HG03045 (cell line): ENCODE data around the gene HEXB.
"Not testable (repeated sequence)": the region's sequence is repeated elsewhere in the genome, so short reads cannot be mapped to it uniquely, and the experiment has no call there.

ENCODE experiments used
- ATAC-seq: cut with Tn5 transposase; IDR thresholded peaks from one replicate; pipeline ENCODE4 v1.9.1; 2021; ENCODE audit warnings: mild to moderate bottlenecking, moderate library complexity; ENCODE audit not compliant: unreplicated experiment

Gene HEXB

DNA sequence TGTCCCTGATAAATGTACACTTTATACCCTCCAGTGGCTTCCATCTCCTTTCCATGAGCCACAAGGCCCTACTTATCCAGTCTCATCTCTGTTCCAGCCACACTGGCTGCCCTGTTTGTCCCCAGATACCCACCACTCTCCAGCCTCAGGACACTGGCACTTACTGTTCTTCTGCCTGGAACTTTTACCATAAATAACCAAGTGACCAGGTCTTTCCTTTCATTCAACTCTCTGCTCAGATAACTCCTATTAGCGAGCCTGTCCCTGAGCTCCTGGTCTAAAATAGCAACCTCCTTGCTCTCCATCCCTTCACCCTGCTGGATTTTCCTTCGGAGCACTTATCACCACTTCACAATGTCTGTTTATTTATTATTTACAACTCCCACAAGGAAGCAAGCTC is 27.9 kb upstream of the HEXB start:
- no peak for ATAC-seq

DNA sequence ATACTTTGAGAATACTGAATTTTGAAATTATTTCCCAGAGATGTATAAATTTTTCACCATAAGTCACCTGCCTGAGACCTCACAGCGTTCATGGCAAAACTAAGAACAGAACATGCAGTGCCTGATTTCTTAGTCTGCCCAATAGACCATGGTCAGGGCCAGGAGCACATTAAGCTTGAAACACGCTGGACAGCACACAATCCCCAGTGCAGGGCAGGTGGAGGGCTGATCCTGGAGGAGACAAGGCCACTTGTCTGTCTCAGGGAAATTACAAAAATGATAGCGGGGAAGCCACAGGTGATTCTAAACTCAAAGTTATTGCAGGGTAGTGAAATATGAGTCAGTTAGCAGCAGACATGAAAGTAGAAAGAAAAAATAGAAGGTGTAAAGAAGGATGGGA is 25.9 kb upstream of the HEXB start:
- ATAC-seq = no peak

- no peak for ATAC-seq
Measured at GRCh38 chr5:74660140-74660539, 24.9 kb upstream of the HEXB start.

GRCh38 chr5:74660873-74661272 is 24.2 kb upstream of the HEXB start:
- ATAC-seq = no peak

- ATAC-seq = no peak
Measured at GRCh38 chr5:74664551-74664950, 20.5 kb upstream of the HEXB start.

DNA sequence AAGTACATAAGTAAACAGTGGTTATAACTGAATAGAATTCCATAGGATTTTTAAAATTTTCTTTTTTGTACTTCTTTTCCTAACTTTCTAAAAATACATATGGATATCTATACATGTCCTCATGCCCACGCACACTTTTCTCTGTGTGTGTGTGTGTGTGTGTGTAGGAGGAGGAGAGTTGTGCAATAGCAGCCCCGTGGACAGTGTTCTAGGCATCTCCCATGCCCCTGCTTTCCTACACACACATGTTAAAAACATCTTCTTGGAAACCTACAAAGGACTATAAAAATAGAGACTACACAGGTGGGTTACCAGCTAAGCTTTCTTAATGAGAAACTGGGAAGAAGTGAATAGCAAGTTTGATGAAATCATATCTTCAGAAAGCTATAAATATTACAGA is 19.8 kb upstream of the HEXB start:
- no peak for ATAC-seq

- no peak for ATAC-seq
Measured at GRCh38 chr5:74665816-74666215, 19.2 kb upstream of the HEXB start.

DNA sequence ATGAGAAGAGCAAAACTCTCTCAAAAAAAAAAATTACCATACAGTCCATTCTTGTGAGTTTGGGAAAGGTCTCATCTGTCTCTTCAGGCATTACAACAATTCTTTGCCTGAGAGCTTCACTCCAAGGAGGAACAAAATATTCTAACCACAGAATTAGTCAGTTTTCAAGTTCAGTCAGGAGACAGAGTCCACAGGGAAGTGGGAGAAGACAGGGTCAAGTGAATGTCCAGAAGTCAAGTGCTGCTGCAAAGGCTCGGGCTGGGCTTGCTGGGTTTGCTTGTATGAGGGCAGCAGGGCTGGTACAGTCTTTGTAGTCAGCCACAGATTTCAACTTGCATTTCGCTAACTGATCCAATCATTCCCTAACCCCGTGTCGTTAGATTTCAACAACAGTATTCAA is 17.6 kb upstream of the HEXB start:
- ATAC-seq = no peak

- ATAC-seq = no peak
Measured at GRCh38 chr5:74669821-74670220, 15.2 kb upstream of the HEXB start.

GRCh38 chr5:74670396-74671038 is 14.5 kb upstream of the HEXB start:
- no peak for ATAC-seq

- no peak for ATAC-seq
Measured at GRCh38 chr5:74672215-74672877, 12.7 kb upstream of the HEXB start.

DNA sequence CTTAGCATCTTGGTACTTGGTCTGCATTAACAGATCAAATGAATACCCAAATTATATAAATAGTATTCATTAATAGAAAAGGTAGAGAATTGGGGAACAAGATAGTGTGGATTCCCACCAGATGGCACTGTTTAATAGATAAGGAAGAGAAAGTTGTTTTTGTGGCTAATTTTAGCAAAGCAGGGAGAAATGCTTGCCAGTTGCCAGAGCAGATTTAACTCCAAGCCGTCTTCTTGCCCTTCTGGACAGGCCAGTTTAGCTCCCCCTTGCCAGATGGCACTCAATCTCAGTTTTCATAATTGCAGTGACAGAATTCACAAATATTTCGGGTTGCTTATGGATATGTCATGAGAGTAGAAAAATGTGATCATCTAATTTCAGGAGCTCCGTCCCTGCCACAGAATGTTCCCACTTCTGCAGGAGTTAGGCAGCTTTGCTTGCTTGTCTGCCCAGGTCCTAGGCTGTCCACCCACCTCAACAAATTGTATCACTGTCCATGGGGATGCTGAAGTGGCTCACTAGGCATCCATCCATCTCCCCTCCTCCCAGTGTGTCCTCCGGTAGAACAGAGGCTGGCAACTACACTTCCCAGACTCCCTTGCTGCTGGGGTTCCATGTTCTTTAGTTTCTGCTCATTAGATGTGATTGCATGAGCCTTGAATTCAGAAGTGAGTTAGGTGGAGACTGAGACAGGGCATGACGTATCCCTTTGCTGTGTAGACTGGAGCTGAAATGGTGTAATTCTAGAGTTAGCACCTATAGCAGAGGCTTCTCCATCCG is 11.8 kb upstream of the HEXB start:
- ATAC-seq = no peak

- ATAC-seq = not testable (repeated sequence)
Measured at GRCh38 chr5:74676466-74676865, 8.6 kb upstream of the HEXB start.

- ATAC-seq = not testable (repeated sequence)
Measured at GRCh38 chr5:74678123-74678522, 6.9 kb upstream of the HEXB start.

DNA sequence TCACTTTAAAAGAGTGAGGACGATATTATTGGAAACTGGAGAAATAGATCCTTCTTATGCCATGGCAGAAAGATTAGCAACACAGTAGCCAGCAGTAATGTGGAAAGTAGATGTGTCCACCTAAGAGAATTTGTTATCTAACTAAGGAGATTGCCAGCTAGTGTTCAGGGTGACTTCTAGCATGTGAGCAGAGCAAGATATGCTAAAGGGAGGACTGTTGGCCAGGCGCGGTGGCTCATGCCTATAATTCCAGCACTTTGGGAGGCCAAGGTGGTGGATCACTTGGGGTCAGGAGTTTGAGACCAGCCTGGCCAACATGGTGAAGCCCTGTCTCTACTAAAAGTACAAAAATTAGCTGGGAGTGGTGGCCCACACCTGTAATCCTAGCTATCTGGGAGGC is 5.7 kb upstream of the HEXB start:
- not testable (repeated sequence) for ATAC-seq

DNA sequence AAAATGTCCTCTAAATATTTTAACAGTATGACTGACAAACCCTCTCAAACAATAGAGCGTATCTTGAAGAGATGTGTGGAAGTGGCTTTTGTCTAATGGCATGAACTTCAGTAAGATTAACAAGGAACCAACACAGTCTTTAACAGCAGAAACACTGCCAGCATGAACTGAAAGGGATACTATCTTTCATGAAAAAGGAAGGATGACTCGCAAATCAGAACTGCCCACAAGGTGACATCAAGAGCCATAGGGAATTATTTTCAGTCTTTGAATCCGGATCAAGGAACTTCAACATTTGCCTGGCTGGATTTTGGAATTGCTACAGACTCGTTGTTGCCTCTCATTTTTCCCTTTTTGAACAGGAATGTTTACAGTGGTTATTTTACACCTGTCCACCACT is 5.1 kb upstream of the HEXB start:
- ATAC-seq = no peak

DNA sequence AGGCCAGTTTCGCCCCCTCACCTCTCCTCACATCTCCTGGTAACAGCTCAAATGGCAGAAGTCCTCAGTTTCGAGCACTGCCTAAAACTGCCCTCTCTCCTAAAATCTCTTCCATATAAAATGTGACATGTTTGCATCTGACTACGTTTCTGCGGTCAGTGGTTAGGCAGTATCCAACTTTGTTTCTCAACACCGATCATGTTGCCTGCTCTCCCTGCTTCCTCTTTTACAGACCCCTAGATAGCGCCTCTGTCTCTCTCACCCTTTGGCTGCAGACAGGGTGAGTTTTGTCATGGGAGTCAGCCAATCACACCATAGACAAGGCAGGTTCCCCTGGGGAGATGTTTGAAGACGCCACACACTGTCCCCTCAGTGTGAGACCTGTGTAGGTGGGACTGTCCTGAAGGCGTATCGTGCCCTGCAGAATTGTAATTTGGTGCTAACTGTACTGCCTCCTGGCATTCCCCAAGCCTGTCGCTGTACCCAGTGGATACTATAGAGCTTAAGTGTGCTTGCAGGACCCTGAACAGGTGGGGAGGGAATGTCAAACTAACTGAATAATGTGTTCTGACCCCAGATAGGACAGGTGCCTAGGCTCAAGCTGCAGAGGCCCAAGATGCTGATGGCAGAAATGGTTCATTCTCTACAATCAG is 1.1 kb downstream of the HEXB start:
- ATAC-seq = peak; percentile 43

- ATAC-seq = no peak
Measured at GRCh38 chr5:74686962-74687751, 2.1 kb downstream of the HEXB start.

DNA sequence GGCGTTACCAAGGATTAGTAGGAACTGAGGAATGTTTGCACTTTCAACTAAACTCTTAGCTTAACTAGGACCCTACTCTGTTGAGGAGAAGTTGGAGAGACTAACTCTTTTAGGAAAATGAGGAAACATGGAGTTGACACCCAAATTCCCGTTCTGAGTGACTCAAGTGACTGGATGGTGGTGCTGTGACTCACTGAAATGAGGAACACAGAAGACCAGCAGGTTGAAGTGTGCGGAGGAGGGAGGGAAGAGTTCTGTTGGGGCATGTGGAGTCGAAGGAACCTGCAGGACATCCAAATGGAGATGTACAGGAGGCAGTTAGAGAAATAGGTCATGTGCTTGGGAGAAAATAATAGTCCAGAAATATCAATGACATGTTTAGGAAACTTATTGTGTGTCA is 8.2 kb downstream of the HEXB start:
- no peak for ATAC-seq

DNA sequence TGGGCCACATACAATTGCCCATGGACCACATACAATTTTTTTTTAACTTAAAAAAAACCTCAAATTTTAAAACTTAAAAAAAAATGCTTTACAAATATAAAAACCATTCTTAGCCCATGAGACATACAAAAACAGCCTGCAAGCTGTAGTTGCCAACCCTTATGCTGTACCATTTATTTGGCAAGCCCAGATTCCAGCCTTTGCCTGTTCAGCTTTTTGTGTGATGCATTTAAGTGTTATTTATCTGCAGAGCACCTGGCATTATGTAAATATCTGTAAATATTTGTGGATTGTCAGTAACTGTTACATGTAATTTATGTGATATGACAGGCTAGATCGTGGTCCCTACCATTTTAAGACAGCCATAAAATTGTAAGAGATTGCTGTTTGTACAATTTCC is 32.6 kb downstream of the HEXB start:
- no peak for ATAC-seq

GRCh38 chr5:74722271-74722670 is 37.2 kb downstream of the HEXB start:
- ATAC-seq = no peak
